Naive B cell (primary cell): Measurements from ENCODE around the gene LNX1. TPM values are rescaled to one million over a fixed set of nuclear protein-coding genes. Genes with fewer than 3 reads are reported as not detected.
"Not testable (repeated sequence)": the region's sequence is repeated elsewhere in the genome, so short reads cannot be mapped to it uniquely, and the experiment has no call there.

Experiments used
- ATAC-seq, 2 donors: fragments of 150-1000 bp; cut with Tn5 transposase; 2 replicates each; pipeline ENCODE4 v1.10.0; 2021; ENCODE audit warnings: low read depth in 2 of 2, mild to moderate bottlenecking in 2 of 2, moderate library complexity in 2 of 2
- DNase-seq: peaks from one replicate; pipeline ENCODE4 v3.0.0; 2022
- H3K27ac Mint-ChIP-seq, 6 donors: one replicate each; pipeline ENCODE4 v1.8.0; 2020 to 2022; ENCODE audit warnings: mild to moderate bottlenecking in 6 of 6, mixed read lengths in 6 of 6, moderate library complexity in 5 of 6, inconsistent platforms in 2 of 6
- H3K27me3 Mint-ChIP-seq, 3 donors: one replicate each; pipeline ENCODE4 v1.8.0; 2021 to 2022; ENCODE audit warnings: mixed read lengths in 3 of 3, mild to moderate bottlenecking in 1 of 3
- H3K36me3 Mint-ChIP-seq, 2 donors: one replicate each; pipeline ENCODE4 v1.8.0; 2020 to 2022; ENCODE audit warnings: mixed read lengths in 2 of 2, inconsistent platforms in 1 of 2, mild to moderate bottlenecking in 1 of 2
- H3K4me1 Mint-ChIP-seq, 3 donors: one replicate each; pipeline ENCODE4 v1.8.0; 2020 to 2022; ENCODE audit warnings: mixed read lengths in 3 of 3, inconsistent platforms in 1 of 3, mild to moderate bottlenecking in 1 of 3, moderate library complexity in 1 of 3
- H3K4me3 Mint-ChIP-seq, 8 donors: one replicate each; pipeline ENCODE4 v1.8.0; 2020 to 2022; ENCODE audit warnings: mild to moderate bottlenecking in 8 of 8, mixed read lengths in 8 of 8, moderate library complexity in 8 of 8, inconsistent platforms in 2 of 8
- H3K9me3 Mint-ChIP-seq, 7 donors: one replicate each; pipeline ENCODE4 v1.8.0; 2020 to 2022; ENCODE audit warnings: mixed read lengths in 7 of 7, mild to moderate bottlenecking in 5 of 7, inconsistent platforms in 2 of 7, moderate library complexity in 1 of 7
- polyA plus RNA-seq, 6 donors: library from polyadenylated mRNA; unstranded; fragments of 300-500 nt; fragmentation: Illumina TruSeq; gene quantifications; one replicate each; pipeline ENCODE4 v1.2.3, GENCODE V29; 2021; ENCODE audit warnings: low read depth in 6 of 6

LNX1 gene
- polyA plus RNA-seq, 6 donors from 2014 or later = 0.09 to 0.67 (median 0.49) TPM; not detected in 1

DNA sequence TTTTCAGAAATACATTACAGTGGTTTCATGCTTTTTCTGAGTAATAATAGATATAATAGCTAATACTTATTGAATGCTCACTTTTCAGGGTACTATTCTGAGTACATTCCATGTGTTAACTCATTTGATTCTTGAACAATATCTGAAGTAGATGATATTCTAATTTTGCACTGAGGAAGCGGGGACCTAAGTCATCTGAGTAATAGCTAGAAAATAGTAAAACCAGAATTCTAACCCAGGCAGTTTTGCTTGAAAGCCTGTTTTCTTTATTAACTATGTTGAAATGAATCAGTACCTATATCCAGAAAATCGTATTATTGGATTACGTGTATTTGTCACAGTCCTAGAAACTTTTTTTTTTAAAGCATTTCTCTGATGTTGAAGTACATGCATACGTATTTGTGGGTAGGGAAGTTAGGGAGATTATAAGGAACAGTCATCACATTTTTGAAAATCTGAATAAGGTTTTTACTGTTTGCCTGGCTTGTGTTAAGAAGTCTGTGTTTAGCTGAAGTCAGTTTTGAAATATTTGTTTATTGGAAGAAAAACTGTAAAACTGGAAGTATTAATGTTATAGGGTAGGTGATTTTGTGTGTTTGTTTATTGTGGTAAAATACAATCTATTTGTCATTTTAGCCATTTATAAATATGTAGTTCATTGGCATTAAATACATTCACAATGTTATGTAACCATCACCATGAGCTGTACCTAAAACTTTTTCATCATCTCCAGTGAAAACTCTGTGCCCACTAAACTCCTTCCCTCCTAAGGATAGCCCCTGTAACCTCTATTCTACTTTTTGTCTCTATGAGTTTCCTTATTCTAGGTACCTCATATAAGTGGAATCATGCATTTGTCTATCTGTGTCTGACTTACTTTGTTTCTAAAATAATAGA lies 158.5 kb downstream of the LNX1 start:
- peaks cover under 1 to 23% of the 10 kb centered on the region in 2 donors for H3K36me3 Mint-ChIP-seq
- no peak for ATAC-seq

GRCh38 chr4:53431052-53431451 lies 160.2 kb downstream of the LNX1 start:
- Mint-ChIP-seq H3K4me3 (no peak overlapping the region), H3K4me1 (peaks cover 0 to 4% (median 0%) of the 10 kb centered on the region in 3 donors), H3K9me3 (no peaks in the 10 kb centered on the region), H3K36me3 (peaks cover 0 to 16% of the 10 kb centered on the region in 2 donors), H3K27me3 (no peaks in the 10 kb centered on the region), H3K27ac (no peak overlapping the region)
- no peak for DNase-seq
- ATAC-seq = no peak

More for the DNA sequence above, 158.5 kb downstream of the LNX1 start:
- peak overlapping the region in 2 of 6 donors; percentile 12 to 56 for H3K27ac Mint-ChIP-seq
- H3K9me3 Mint-ChIP-seq = no peaks in the 10 kb centered on the region
- H3K4me3 Mint-ChIP-seq = no peak overlapping the region
- peaks cover 0 to 4% (median 3%) of the 10 kb centered on the region in 3 donors for H3K4me1 Mint-ChIP-seq
- H3K27me3 Mint-ChIP-seq = no peaks in the 10 kb centered on the region
- no peak for DNase-seq

GRCh38 chr4:53427366-53427765 lies 163.9 kb downstream of the LNX1 start:
- H3K27me3 Mint-ChIP-seq = no peaks in the 10 kb centered on the region
- ATAC-seq (no peak), DNase-seq (no peak)
- peaks cover 0 to 13% (median 0%) of the 10 kb centered on the region in 3 donors for H3K4me1 Mint-ChIP-seq
- H3K27ac Mint-ChIP-seq = no peak overlapping the region
- H3K4me3 Mint-ChIP-seq = no peak overlapping the region
- H3K36me3 Mint-ChIP-seq = peaks cover 0 to 4% of the 10 kb centered on the region in 2 donors
- H3K9me3 Mint-ChIP-seq = no peaks in the 10 kb centered on the region

DNA sequence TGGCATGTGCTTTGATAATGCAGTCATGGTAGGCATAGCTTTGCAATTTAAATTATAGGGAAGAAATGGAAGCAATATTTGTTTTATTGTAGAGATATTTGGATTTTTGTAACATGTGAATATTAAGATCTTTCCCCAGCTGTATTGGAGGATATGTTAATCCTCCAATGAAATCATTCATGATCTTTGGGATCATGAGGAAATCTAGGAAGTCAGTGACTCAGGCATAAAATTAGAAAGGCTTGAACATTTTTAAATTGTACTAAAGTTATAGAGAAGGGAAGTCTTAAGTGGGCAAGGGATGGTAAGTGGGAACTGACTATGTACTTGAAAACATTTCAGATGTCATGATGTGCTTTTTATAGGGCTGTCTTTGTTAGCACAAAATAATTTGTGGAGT lies 167.0 kb downstream of the LNX1 start:
- ATAC-seq (no peak), DNase-seq (no peak)
- Mint-ChIP-seq H3K4me1 (peaks cover 0 to 9% (median 0%) of the 10 kb centered on the region in 3 donors), H3K36me3 (no peaks in the 10 kb centered on the region), H3K9me3 (no peaks in the 10 kb centered on the region), H3K27me3 (no peaks in the 10 kb centered on the region), H3K27ac (peak overlapping the region in 3 of 6 donors; percentile 1 to 91 (median 18)), H3K4me3 (no peak overlapping the region)

GRCh38 chr4:53422367-53422766 lies 168.9 kb downstream of the LNX1 start:
- Mint-ChIP-seq H3K27ac (no peak overlapping the region), H3K4me3 (no peak overlapping the region), H3K4me1 (peaks cover 0 to 14% (median 0%) of the 10 kb centered on the region in 3 donors), H3K36me3 (peaks cover 5 to 7% of the 10 kb centered on the region in 2 donors), H3K9me3 (no peaks in the 10 kb centered on the region), H3K27me3 (no peaks in the 10 kb centered on the region)
- no peak for DNase-seq
- ATAC-seq = no peak

DNA sequence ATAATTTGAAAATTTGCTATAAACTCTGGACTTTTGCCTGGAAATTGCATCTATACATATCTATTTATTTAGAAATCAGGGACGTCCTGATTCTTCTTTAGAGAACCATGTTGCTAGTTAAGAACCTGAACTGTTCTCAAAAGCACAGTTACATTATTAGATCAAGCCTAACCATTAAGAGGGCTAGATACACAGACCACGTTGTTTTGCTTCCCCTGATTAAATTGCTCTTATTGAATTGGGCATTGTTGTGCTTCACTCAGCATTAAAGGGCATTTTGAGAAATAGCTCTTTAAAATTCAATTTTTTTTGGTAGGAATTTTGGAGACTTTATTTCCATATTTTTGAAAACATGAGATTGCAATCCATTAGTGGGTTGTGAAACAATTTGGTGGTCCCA lies 169.5 kb downstream of the LNX1 start:
- no peak overlapping the region for H3K27ac Mint-ChIP-seq
- H3K9me3 Mint-ChIP-seq = no peaks in the 10 kb centered on the region
- no peaks in the 10 kb centered on the region for H3K27me3 Mint-ChIP-seq
- ATAC-seq (no peak), DNase-seq (no peak)
- peaks cover 5 to 7% of the 10 kb centered on the region in 2 donors for H3K36me3 Mint-ChIP-seq
- peaks cover 0 to 14% (median 0%) of the 10 kb centered on the region in 3 donors for H3K4me1 Mint-ChIP-seq
- H3K4me3 Mint-ChIP-seq = no peak overlapping the region

GRCh38 chr4:53419208-53419607 lies 172.1 kb downstream of the LNX1 start:
- Mint-ChIP-seq H3K36me3 (peaks cover 7 to 14% of the 10 kb centered on the region in 2 donors), H3K4me3 (no peak overlapping the region), H3K27ac (peak overlapping the region in 1 of 6 donors; percentile 24), H3K9me3 (no peaks in the 10 kb centered on the region), H3K27me3 (no peaks in the 10 kb centered on the region), H3K4me1 (peaks cover 0 to 15% (median 4%) of the 10 kb centered on the region in 3 donors)
- ATAC-seq (no peak), DNase-seq (no peak)

DNA sequence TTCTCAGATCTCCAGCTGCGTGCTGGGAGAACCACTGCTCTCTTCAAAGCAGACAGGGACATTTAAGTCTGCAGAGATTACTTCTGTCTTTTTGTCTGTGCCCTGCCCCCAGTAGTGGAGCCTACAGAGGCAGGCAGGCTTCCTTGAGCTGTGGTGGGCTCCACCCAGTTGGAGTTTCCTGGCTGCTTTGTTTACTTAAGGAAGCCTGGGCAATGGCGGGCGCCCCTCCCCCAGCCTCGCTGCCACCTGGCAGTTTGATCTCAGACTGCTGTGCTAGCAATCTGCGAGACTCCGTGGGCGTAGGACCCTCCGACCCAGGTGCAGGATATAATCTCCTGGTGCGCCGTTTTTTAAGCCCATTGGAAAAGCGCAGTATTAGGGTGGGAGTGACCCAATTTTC lies 181.8 kb downstream of the LNX1 start:
- DNase-seq, H3K27ac Mint-ChIP-seq, H3K9me3 Mint-ChIP-seq, H3K4me3 Mint-ChIP-seq, ATAC-seq, H3K27me3 Mint-ChIP-seq: not testable (repeated sequence)
- peaks cover 15 to 43% (median 22%) of the 10 kb centered on the region in 3 donors for H3K4me1 Mint-ChIP-seq
- H3K36me3 Mint-ChIP-seq = peaks cover 23 to 25% of the 10 kb centered on the region in 2 donors

Other genes starting within 250 kb of the LNX1 start
- gene SCFD2, start 225.4 kb downstream of the LNX1 start, polyA plus RNA-seq = 10 to 100 TPM; 11.6 to 22.7 (median 19.3) TPM
- gene FIP1L1, start 213.8 kb downstream of the LNX1 start, polyA plus RNA-seq = 10 to 100 TPM; 59.8 to 83.7 (median 71.0) TPM